ENCODE measurements around the gene PTPN2.

The PTPN2 gene

DNA sequence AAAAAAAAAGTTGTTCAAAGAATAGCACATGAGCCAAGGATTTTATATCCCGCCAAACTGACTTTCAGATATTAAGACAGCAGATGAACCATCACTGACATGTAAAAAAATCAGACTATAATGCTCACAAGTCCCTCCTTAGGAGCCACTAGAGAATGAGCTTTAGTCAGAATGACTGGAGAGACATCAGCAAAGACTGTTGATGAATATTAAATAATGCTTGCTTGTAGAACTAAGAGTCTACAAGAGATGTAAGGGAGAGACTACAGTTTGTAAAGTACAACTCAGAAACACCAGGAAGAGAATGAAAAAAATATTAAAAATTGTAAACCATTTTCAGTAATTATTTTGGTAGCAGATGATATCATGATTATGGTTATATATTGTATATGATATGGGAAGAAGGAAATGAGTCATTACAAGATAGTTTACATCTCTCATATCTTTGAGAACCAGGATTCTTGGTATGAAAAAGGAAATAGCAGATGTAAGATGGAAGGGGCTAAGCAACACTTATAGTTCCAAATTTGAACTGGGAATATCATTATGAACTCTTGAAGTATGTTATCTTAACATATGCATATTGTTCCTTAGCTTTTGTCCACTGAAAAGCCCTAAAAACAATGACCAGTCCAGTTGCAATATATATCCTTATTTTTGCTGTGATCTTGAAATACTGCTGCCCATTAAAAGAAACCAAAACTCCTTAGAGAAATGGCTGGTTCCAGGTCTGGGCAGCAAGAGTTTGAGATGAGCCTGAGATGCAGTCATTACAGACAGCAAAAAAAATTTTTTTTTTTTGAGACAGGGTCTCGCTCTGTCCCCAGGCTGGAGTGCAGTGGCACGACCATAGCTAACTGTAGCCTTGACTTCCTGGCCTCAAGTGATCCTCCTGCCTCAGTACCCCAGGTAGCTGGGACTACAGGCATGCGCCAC lies 55.7 kb downstream of the PTPN2 start:
- DNase-seq (ENCODE audit: low read depth in 2 of 3, low spot score in 2 of 3): no peak

DNA sequence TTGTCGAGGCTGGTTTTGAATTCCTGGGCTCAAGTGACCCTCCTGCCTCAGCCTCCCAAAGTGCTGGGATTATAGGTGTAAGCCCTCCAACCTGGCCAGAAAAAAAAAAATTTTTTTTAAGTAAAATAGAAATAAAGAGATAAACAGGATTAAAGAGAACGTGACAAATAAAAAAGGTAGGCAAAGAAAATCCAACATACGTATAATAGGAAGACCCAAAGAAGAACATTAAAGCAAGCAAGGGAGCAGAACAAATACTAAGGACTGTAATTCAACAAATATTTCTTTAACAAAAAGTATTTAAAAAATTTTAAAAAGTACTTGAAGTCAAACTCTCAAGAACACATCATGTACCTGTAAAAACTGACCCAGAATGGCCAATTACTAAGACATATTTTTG lies 56.4 kb downstream of the PTPN2 start:
- no peak for DNase-seq (ENCODE audit: low read depth in 2 of 3, low spot score in 2 of 3)

GRCh38 chr18:12825230-12825629 lies 58.8 kb downstream of the PTPN2 start:
- no peak for DNase-seq (ENCODE audit: low read depth in 2 of 3, low spot score in 2 of 3)

DNA sequence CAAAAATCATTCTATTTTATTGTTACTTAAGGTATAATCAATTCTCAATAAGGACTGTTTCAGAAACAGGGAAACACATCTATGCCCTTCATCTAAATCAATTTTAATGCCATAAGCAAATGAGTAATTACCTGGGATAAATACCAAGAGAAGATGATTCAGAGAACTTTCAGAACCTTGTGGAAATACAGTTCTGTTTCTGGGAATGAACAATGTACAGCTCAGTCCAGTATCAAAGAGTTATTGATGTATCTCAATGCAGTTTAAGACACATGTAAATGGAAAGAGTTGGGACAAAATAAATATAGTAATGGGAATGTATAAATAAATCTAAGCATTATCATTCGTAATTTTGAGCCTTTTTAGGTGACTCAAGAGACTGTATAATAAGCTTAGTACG lies 60.1 kb downstream of the PTPN2 start:
- DNase-seq (ENCODE audit: low read depth in 2 of 3, low spot score in 2 of 3): no peak

- no peak for DNase-seq (ENCODE audit: low read depth in 2 of 3, low spot score in 2 of 3)
Measured at GRCh38 chr18:12821408-12821807, 62.6 kb downstream of the PTPN2 start.

- DNase-seq (ENCODE audit: low read depth in 2 of 3, low spot score in 2 of 3): no peak
Measured at GRCh38 chr18:12820506-12820905, 63.5 kb downstream of the PTPN2 start.

- no peak for DNase-seq (ENCODE audit: low read depth in 2 of 3, low spot score in 2 of 3)
Measured at GRCh38 chr18:12819841-12820240, 64.2 kb downstream of the PTPN2 start.

DNA sequence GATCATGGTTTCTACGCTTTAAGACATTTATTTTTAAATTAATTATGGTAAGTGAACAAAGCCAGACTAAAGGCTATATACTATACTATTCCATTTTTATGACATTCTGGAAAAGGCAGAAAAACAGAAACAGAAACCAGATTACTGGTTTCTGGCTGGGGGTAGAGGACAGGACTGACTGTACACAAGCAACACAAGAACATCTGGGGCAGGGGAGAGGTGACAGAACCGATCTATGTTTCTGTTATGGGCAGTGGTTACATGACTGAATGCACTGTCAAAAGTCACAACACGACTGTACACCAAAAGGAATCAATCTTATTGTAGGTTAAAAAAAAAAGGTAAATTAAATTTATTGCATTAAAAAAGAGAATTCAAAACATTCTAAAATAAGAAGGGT lies 64.7 kb downstream of the PTPN2 start:
- DNase-seq (ENCODE audit: low read depth in 2 of 3, low spot score in 2 of 3): no peak

DNA sequence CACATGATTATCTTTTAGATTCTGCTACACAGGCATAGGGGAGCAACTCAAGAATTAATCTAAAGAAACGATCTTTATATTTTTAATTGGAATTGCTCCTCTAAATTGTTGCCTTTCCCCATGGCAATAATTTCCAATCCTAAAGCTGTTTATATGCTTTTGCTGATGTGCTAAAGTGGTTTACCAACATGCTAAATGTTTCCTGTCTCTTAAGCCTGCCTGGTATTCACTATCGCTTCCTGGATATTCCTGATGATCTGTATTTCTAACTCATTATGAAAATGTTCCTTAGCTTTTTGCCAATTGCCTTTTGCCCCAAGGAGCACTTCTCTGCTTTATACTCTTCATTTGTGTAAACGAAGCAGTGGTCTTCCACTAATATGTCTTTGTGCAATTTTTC lies 65.8 kb downstream of the PTPN2 start:
- no peak for DNase-seq (ENCODE audit: low read depth in 2 of 3, low spot score in 2 of 3)

DNA sequence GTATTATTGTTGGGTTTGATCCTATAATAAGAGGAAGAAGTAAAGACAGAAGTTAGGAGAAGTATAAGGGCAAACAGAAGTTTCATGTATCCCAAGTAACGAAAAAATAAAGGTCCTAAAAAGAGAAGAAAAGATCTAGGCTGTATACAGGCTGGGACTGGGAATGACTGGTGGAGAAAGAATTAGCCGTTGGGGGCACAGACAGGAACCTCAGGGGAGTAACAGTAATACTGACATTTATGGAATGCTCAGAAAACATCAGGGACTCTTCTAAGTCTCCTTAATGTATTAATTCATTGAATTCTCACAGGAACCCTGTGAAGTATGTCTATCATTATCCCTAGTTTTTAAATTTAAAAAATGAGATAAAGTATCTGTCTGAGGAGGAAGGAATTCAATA lies 67.6 kb downstream of the PTPN2 start:
- no peak for DNase-seq (ENCODE audit: low read depth in 2 of 3, low spot score in 2 of 3)

DNA sequence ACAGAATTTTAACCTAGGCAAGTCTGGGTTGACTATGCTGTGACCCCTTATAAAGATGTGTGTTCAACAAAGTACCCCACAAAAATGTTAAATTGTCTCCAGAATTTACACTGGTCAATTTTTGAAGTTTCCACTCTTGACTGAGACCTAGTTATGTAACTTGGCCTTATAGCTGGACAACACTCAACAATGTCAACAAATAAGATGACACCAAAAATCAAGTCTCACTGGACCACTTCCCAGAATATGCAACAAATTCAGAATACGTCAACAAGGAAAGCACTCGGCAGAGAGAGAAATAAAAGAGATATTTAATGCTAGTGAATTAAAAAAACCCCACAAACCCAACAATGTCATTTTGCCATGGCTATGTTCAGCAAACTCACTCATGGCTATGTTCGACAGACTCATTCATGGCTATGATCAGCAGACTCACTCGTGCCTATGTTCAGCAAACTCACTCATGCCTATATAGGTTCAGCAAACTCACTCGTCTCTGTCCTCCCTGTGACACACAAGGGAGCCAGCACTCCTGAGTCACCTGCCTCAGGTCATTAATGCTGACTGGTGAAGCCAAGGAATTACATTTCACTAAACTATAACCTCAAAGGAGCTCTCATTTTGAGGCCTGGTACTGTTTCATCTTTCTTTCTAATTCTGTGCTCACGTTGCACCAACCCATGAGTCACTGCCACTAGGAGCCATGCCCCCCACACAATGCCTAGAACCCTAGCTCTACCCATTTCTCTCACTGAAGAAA lies 72.7 kb downstream of the PTPN2 start:
- no peak for DNase-seq (ENCODE audit: low read depth in 2 of 3, low spot score in 2 of 3)

DNA sequence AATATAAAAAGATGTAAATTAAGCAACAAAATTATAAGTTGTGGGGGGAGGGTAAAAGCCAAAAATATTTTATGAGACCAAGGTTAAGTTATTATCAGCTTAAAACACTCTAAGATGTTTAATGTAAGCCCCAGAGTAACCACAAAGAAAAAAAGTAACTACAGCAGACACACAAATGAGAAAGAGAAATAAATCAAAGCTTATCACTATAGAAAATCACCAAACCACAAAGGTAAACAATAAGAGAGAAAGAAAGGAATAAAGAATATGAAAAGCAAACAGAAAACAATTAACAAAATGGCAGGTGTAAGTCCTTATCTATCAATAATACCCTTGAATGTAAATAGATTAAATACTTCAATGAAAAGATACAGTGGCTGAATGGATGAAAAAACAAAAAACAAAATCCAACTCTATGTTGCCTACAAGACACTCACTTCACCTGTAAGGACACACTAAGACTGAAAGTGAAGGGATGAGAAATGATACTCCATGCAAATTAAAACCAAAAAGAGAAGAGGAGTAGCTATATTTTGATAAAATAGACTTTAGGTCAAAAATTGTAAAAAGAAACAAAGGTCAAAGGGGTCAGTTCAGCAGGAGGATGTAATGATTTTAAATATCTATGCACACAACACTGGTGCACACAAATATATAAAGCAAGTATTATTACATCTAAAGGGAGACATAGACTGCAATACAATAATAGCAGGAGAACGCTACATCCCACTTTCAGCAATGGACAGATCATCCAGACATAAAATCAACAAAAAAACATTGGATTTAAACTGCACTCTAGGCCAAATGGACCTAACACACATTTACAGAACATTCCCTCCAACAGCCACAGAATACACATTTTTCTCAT lies 80.7 kb downstream of the PTPN2 start:
- no peak for DNase-seq (ENCODE audit: low read depth in 2 of 3, low spot score in 2 of 3)

GRCh38 chr18:12802538-12802937 lies 81.5 kb downstream of the PTPN2 start:
- no peak for DNase-seq (ENCODE audit: low read depth in 2 of 3, low spot score in 2 of 3)

GRCh38 chr18:12796448-12796847 lies 87.6 kb downstream of the PTPN2 start:
- no peak for DNase-seq (ENCODE audit: low read depth in 2 of 3, low spot score in 2 of 3)

DNA sequence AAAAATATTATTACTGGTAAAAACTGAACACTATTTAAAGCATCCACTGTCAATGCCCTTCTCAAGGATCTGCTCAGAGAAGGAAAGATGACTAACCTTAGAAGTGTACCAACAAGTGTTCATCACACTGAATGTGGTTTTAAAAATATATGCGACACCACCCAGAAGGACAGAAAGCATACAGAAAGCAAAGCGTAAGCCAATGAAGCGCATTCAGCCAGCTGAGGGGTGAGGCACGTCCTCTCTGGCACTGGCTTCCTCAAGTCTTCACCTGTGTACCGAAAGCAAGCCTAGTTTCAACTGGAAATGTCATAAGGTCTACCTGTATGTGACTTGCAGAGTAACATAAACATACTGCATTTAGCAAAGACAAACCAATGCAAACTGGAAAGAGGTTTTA lies 92.4 kb downstream of the PTPN2 start:
- DNase-seq (ENCODE audit: low read depth in 2 of 3, low spot score in 2 of 3): no peak

DNA sequence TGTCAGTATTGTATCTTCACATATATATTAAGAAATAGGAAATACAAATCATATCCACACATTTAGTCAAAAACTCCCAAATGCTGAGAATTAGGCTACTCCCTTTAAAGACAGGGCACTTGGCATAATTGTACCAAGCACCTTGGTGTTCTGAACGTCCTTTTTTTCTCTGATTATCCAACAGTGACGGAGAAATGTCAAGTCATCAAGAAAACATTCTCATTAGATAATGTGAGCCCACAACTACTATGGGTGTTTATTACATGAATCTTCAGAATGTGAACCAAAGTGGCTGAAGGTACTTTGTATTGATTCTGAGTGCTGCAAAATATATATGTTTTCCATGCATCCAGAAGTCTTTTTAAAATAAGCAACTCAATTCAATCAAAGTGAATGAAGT lies 97.4 kb downstream of the PTPN2 start:
- no peak for DNase-seq (ENCODE audit: low read depth in 2 of 3, low spot score in 2 of 3)

DNA sequence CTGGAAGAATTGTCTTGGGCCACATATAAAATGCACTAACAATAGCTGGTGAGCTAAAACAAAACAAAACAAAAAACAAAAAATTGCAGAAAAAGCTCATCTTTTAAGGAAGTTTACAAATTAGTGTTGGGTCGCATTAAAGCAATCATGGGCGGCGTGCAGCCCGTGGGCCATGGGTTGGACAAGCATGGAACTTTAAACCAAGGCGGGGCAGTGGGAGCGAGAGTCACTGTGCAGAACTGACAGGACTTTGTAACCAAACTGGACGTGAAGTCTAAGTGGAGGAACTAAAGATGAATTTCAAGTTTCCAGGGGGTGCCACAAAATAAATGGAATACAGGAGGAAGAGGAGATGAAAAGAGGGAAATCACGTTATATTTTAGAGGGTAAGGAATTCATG lies 100.5 kb downstream of the PTPN2 start:
- DNase-seq (ENCODE audit: low read depth in 2 of 3, low spot score in 2 of 3): no peak

DNA sequence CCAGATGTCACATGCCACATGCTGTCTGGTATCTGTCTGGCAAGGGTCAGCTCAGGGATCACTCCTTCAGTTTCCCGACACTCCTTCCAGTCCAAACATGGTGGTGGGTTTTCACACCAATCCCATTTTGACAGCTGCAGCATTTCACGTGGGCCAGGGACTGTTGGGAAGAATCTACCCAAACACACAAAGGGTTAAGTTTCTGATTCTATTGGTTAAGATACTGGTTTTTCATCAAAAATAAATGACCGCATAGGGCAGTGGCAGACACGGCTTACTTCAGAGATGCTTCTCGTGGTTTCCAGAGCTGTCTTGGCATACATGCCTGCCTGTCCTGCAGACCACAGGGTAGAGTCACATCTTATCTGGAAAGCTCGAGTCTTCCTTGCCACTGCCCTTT lies 101.5 kb downstream of the PTPN2 start:
- no peak for DNase-seq (ENCODE audit: low read depth in 2 of 3, low spot score in 2 of 3)

DNA sequence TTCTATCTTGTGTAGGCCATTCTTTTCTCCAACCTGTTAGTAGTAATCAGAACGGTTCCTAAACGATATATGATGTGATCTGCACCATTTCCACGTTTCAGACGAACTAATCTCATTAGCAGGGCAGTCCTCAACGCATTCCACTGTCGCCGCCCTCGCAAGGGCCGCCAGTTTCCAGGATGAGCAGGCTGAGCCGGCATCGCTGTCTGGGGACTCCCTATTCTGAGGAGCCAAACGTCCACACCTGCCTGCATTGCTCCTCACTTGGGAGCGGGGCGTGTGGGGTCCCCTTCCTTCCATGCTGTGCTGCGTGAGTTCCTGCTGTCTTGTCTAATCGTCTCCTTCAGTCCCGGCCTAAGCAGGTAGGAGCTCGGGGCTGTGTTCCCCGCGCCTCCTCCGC lies 104.6 kb downstream of the PTPN2 start:
- DNase-seq (ENCODE audit: low read depth in 2 of 3, low spot score in 2 of 3): no peak

- no peak for DNase-seq (ENCODE audit: low read depth in 2 of 3, low spot score in 2 of 3)
Measured at GRCh38 chr18:12779043-12779442, 105.0 kb downstream of the PTPN2 start.

- no peak for DNase-seq (ENCODE audit: low read depth in 2 of 3, low spot score in 2 of 3)
Measured at GRCh38 chr18:12777500-12777944, 106.5 kb downstream of the PTPN2 start.
